Uterus (tissue), 2 donors: ENCODE measurements around the gene ZFAND4.

Experiments used
- POLR2A ChIP-seq, 2 donors: fragments of 450-650 bp; IDR thresholded peaks; one replicate each; pipeline ENCODE4 v1.6.1; 2016; ENCODE audit warnings: antibody characterized with exemption in 2 of 2, mild to moderate bottlenecking in 1 of 2, moderate library complexity in 1 of 2
- TF ChIP-seq, protein P1 (sequence below), 4 experiments: fragments of 200-600 bp in 2 of 4; fragments of 450-650 bp in 2 of 4; sonication (generic) in 2 of 4; IDR thresholded peaks; one replicate each; pipeline ENCODE4 v1.5.1; 2016 to 2019; ENCODE audit warnings: antibody characterized with exemption in 4 of 4, mild to moderate bottlenecking in 2 of 4, moderate library complexity in 1 of 4

DNA sequence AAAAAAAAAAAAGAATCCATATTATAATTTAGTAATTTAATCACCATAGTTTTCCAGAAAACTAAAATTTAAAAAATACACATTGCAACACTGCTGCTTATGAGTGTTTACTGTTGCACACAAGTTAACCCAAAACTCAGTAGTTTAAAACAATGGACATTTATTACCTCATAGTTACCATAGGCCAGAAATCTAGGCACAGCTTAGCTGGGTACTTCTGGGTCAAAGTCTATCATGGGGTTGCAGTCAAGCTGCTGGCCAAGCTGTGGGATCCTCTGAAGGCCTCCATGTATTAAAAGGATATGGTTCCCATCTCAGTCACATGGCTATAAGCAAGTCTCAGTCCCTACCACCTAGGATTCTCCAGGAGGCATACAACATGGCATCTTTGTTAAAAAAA lies 83.6 kb downstream of the ZFAND4 start:
- TF ChIP-seq, protein P1, sequence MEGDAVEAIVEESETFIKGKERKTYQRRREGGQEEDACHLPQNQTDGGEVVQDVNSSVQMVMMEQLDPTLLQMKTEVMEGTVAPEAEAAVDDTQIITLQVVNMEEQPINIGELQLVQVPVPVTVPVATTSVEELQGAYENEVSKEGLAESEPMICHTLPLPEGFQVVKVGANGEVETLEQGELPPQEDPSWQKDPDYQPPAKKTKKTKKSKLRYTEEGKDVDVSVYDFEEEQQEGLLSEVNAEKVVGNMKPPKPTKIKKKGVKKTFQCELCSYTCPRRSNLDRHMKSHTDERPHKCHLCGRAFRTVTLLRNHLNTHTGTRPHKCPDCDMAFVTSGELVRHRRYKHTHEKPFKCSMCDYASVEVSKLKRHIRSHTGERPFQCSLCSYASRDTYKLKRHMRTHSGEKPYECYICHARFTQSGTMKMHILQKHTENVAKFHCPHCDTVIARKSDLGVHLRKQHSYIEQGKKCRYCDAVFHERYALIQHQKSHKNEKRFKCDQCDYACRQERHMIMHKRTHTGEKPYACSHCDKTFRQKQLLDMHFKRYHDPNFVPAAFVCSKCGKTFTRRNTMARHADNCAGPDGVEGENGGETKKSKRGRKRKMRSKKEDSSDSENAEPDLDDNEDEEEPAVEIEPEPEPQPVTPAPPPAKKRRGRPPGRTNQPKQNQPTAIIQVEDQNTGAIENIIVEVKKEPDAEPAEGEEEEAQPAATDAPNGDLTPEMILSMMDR (IDR thresholded peaks at IDR 0.05): no peak
- no peak for TF ChIP-seq POLR2A (IDR thresholded peaks at IDR 0.05)
